Measurements from ENCODE around the gene ICE2.

ICE2 gene

DNA sequence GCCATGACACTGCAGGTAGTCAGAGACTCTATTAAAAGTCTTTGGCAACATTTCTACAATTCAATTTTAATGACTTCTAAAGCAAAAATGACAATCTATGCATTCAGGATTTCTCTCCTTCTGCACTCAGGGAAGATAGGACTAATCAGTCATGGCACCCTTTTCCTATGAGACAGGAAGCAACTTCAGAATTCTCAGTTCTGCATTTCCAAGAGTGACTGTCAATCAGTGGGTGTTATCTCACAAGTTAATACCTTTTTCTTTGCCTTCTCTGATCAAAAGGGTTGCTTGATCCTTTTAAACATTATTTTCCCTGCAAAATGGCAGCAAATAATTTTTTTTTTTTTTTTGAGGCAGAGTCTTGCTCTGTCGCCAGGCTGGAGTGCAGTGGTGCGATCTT lies 7.8 kb upstream of the ICE2 start:
- no peak for DNase-seq

DNA sequence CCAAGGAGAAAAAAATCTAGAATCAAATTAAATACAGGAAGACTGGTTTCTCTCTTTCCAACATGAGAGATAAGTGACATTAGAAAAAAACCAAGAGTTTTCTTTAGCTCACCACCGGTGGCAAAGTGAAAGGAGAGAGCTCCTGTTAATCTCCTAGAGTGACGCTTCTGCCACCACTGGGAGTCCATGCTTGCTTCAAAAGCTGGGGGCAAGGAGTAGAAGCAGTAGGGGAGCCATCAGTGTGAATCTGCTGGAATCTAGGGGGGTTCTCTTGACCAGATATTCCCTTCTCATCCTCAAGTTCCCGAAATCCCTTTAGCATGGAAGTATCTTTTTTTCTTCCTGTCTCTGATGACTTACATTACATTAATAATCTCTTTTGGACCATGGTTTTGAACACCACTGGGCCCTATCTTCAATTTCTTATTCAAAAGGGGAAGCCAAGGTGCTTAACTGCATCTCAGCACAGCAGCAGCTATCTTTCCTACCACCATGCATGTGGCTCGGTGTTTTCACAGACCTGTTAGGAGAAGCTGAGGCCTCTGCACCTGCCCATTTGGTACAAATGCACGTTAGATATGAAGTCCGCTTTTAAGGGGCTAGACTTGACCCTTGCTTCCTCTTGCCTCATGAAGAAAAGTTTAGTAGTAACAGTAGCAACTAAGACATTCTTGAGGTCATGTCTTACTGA lies 6.6 kb upstream of the ICE2 start:
- DNase-seq = no peak

GRCh38 chr15:60483042-60483441 lies 4.1 kb upstream of the ICE2 start:
- no peak for DNase-seq

DNA sequence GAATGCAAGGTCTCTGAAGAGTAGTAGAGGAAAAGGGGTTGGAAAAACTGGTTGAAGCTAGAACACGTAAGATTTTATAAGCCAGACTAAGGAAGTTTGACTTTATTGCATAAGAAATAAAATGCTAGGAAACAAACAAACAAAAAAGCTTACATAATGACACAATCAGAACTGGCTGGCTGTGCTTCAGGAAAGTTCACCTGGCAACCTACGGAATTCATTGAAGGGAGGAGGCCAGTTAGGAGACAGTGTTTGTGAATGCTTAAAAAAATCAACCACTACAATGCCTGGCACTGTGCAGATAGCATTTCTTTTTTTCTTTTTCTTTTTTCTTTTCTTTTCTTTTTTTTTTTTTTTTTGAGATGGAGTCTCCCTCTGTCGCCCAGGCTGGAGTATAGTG lies 1.9 kb upstream of the ICE2 start:
- DNase-seq = no peak

DNA sequence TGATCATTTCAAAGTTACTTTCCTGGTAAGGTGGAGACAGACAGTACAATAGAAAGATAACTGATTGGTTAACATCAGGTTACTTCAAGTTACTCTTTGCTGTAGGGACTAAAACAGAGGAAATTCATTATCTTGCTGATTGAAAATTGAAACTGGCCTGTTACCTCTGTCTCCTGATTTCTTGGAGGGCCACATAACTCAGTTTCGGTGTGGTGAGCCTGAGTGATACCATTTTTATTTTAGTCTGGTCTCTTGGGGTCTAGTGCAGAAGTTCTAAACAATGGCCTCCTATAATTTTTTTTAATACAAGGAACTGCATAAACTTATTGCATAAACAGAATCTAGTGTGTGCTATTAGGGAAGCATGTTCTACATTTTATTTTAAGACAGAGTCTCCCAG lies 1.2 kb upstream of the ICE2 start:
- DNase-seq = no peak

DNA sequence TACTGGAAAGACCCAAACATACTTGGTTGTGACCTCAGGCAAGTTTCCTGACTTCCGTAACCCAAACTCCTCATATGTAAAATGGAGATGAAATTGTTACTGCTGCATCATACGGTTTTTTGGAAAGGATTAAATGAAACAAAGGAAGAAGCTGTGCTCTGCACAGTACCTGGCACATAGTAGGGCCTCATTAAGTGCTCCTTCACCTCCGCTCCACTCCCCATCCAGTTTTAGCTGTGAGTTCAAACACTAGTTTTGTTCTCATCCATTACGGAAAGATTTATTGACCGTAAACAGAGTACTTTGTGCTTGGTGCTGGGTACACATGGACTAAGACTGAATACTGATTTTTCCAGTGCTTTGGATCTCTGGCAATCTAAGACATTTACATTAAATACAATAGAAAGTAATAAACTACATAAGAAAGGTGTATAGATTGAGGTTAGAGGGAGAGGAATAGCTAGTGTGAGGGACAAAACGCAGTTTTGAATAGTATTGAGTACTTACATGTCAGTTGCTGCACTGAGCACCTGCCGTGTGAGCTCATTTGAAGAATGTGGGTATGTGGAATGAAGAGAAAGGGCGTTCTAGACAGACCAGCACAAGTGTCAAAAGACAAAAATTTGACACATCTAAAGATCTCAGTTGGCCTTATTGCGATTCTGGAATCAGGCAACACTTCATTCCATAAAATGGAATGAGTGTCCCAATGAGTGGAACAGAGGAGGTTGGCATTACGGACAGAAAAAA lies 594 bp upstream of the ICE2 start:
- no peak for DNase-seq

GRCh38 chr15:60477916-60478565 lies 901 bp downstream of the ICE2 start:
- DNase-seq = no peak

GRCh38 chr15:60477164-60477563 lies 1.8 kb downstream of the ICE2 start:
- DNase-seq = no peak

- no peak for DNase-seq
Observed at GRCh38 chr15:60476713-60477112, 2.2 kb downstream of the ICE2 start.

DNA sequence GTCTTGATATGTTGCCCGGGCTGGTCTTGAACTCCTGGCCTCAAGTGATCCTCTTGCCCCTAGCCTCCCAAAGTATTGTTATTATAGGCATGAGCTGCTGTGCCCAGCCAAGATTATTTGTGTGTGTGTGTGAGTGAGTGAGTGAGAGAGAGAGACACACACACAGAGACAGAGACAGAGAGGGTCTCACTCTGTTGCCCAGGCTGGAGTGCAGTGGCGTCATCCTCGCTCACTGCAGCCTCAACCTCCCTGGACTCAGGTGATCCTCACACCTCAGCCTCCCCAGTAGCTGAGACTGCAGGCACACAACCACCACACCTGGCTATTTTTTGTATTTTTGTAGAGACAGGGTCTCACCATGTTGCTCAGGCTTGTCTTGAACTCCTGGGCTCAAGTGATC lies 5.8 kb downstream of the ICE2 start:
- DNase-seq = no peak

GRCh38 chr15:60471314-60471713 lies 7.6 kb downstream of the ICE2 start:
- DNase-seq = no peak

DNA sequence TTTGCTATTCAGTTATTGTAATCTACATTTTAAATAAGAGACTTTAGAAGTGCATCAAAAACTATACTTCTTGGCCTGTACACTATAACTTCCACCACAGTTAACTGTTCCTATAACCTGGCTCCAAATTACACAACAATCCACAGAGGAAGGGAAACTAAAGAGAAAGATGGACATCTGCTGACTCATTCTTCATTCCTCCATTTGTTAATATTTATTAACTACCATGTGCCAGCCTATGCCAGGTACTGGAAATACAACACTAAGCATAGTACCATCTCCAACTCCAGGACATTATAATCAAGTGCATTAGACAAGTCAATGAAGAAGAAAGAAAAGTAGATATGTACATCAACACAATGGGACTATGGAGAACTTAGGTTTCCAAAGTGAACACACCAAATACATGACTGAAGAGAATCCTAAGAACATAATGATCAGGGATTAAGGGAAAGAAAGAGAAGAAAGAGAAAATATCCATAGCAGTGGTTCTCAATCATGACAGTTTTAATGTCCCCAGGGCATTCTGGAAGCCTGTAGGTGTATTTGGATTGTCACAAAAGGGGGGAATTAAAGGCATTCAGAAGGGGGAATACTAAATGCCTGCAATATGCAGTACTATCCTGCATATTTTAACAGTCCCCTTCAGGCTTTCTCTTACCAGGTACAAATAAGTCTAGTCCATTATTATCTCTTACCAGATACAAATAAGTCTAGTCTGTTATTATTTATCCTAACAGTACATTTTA lies 8.9 kb downstream of the ICE2 start:
- no peak for DNase-seq

DNA sequence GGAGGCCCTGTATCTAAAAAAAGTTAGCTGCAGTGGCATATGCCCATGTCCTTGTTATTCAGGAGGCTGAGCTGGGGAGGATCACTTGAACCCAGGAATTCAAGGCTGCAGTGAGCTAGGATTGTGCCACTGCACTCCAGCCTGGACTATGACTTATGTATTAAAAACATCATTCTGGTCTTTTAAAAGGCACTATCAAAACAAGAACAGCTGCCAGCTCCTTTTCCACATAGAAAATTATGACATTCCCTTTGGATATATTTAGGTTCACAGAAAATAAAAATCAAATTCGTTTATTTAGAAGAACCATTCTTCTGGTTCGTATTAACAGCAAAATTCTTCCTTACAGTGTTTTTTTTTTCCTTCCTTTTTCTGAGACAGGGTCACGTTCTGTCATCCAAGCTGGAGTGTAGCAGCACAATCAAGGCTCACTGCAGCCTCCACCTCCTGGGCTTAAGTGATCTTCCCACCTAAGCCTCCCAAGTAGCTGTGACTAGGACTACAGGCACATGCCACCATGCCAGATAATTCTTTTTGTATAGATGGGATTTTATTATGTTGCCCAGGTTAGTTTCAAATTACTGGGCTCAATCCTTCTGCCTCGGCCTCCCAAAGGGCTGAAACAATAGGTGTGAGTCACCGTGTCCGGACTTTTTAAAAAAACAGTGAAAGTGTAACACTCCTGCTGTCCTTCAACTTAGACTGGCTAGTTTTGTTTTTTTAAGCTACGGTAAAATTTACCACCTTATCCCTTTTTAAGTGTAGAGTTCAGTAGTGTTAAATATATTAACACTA lies 13.9 kb downstream of the ICE2 start:
- DNase-seq = no peak

DNA sequence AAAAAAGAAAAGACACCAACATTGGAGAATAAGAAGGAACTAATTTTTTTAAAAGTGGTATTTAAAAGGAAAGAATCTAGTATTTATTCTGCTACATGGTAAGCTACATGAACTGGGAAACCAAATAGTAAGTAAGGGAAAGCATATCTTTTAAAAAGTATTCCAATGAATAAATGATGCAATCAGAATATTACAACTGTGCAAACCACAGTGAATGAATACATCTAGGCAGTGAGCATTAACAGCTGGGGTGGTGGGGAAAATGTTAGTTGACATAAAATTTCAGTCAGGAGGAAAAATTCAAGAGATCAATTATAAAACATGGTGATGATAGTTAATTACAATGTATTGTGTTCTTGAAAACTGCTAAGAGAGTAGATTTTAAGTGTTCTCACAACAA lies 16.9 kb downstream of the ICE2 start:
- no peak for DNase-seq

GRCh38 chr15:60460931-60461330 lies 18.0 kb downstream of the ICE2 start:
- no peak for DNase-seq

GRCh38 chr15:60458721-60459120 lies 20.2 kb downstream of the ICE2 start:
- no peak for DNase-seq

DNA sequence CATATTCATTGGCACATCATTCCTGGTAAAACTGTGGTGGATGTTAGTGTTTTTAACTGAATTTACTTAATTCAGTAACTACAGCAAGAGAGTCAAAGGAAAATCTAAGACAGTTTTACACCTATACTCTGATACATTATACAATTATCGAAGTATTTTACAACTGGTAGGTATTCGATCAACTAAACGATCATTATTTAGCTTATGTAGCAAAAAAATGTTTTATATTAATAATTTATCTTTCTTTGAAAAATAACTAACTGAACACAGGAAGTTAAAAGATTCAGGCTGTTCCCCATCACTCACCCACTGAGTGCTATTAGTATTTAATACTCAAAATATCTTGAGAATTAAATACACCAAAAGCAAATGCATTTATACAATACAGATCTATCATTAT lies 21.0 kb downstream of the ICE2 start:
- DNase-seq = no peak

DNA sequence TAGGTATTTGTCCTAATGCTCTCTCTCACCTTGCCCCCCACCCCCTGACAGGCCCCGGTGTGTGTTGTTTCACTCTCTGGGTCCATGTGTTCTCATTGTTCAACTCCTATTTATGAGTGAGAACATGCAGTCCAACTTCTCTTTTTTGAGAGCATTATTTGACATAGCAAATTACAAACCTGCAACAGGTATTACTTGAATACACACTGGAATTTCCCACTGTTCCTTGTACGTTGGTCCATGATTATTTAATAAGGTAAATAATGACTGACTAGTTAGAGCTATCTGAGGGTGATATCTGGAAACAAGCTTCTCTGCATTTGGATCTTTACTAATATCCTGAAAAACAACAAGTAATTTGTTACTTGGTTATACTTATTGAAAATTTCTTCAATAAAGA lies 24.1 kb downstream of the ICE2 start:
- no peak for DNase-seq

DNA sequence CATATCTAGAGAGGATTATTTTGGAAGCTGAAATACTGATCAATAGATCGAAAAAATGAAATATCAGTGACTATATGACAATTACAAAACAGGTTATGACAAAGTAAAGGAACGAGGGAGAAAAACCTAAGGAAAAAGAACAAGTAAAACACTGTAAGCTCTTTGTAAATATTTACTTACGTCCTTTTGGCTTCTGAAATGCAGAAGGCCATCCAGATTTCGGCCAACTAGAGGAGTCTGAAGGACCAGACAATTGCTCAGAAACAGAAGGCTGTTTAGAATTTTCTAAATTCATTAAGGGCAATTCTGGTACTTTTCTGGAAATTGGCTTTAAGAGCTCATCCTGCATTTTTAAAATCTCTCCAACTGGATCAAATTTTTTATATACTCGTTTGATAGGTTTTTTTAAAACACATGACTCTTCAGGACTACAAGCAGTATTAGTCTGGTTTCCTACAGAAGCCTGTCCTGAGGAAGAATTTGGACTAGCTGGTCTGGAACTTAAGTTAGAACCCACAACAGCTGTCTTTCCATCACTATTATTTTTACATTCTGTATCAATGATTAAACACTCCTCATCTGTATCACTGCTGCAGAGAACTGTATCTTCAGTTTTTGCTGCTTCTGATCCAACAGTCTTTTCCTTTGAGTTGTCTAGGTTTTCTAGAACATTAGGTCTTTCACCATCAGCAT lies 30.1 kb downstream of the ICE2 start:
- DNase-seq = no peak

- no peak for DNase-seq
Observed at GRCh38 chr15:60444289-60444912, 34.5 kb downstream of the ICE2 start.

DNA sequence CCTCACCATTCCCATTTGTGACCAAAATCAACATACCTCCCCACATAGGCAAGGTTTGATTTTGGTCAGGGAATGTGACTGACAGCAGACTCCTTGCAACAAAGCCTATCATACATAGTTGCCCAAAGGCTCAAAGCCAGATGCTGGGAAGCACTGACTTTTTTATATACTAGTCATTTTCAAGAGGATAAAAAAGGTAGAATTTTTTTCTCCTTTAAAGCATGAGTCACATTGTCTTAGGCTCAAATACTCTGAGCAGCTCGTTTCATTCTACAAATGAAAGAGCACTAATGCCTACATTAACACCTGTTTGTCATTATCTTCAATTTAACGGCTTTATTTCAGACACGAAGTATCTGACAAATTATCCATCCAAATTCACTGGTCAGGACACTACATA lies 36.2 kb downstream of the ICE2 start:
- no peak for DNase-seq

Data from NCI-H510A (cell line).